IMR-90 (cell line): ENCODE measurements around the gene DNAJC17. TPM values are rescaled to one million over a fixed set of nuclear protein-coding genes. Genes with fewer than 3 reads are reported as not detected.

Experiments used
- ATAC-seq: fragments of 200-7000 bp; cut with Tn5 transposase; 2 replicates; pipeline ENCODE4 v1.9.1; 2020; ENCODE audit warnings: low read depth, mild to moderate bottlenecking, moderate library complexity
- BruUV-seq: library from RNA; stranded (reverse); fragments of 400-500 nt; replicated peaks from 2 replicates; lab custom pipeline; 2021; lab: Mats Ljungman, UMichigan
- CTCF ChIA-PET: fragments of 300-600 bp; formaldehyde crosslinking; extraction: SDS; loops from one replicate; lab custom pipeline; 2021; ENCODE audit warnings: antibody characterized with exemption; lab: Yijun Ruan, JAX
- POLR2A ChIA-PET: fragments of 300-600 bp; sonication (Branson Sonifier 250); formaldehyde crosslinking; loops from one replicate; lab custom pipeline; 2022; ENCODE audit warnings: antibody characterized with exemption; ENCODE audit not compliant: unreplicated experiment; lab: Charles Lee
- DNase-seq: peaks from one replicate; pipeline ENCODE4 v3.0.0; 2013
- H2AFZ ChIP-seq: replicated peaks from 2 replicates; pipeline ENCODE3; 2013; ENCODE audit warnings: low read length, mild to moderate bottlenecking; ENCODE audit not compliant: poor library complexity
- H2AK5ac ChIP-seq: 2 replicates; pipeline ENCODE4 v1.6.1; 2013; ENCODE audit warnings: low read depth, low read length, inconsistent platforms
- H2AK9ac ChIP-seq: replicated peaks from 2 replicates; pipeline ENCODE3; 2013; ENCODE audit warnings: mild to moderate bottlenecking, low read depth, low read length, moderate library complexity; ENCODE audit not compliant: poor library complexity
- H2BK120ac ChIP-seq: 2 replicates; pipeline ENCODE4 v1.6.1; 2013; ENCODE audit warnings: low read depth, low read length, inconsistent platforms
- H2BK15ac ChIP-seq: 3 replicates; pipeline ENCODE4 v1.6.1; 2013; ENCODE audit warnings: low read depth, low read length, inconsistent platforms
- H2BK20ac ChIP-seq: 2 replicates; pipeline ENCODE4 v1.6.1; 2013; ENCODE audit warnings: low read depth, mild to moderate bottlenecking, inconsistent platforms, low read length, moderate library complexity
- H2BK5ac ChIP-seq: 2 replicates; pipeline ENCODE4 v1.6.1; 2013; ENCODE audit warnings: mild to moderate bottlenecking, low read depth, low read length, inconsistent platforms; ENCODE audit not compliant: poor library complexity, severe bottlenecking
- H3K14ac ChIP-seq: replicated peaks from 2 replicates; pipeline ENCODE4 v1.6.1; 2013; ENCODE audit warnings: low read depth, low read length, inconsistent platforms
- H3K18ac ChIP-seq: 2 replicates; pipeline ENCODE4 v1.6.1; 2013; ENCODE audit warnings: low read depth, low read length, control low read depth
- H3K23ac ChIP-seq: 2 replicates; pipeline ENCODE4 v1.6.1; 2013; ENCODE audit warnings: low read depth, low read length, inconsistent platforms
- H3K27ac ChIP-seq: 2 replicates; pipeline ENCODE4 v1.5.1; 2013; ENCODE audit warnings: mild to moderate bottlenecking, control low read depth, low read length; ENCODE audit not compliant: insufficient read depth
- H3K27me3 ChIP-seq: 2 replicates; pipeline ENCODE4 v1.6.1; 2013; ENCODE audit warnings: low read length; ENCODE audit not compliant: control insufficient read depth, insufficient read depth
- H3K36me3 ChIP-seq: 2 replicates; pipeline ENCODE4 v1.6.1; 2013; ENCODE audit warnings: low read length, mixed read lengths; ENCODE audit not compliant: control insufficient read depth, insufficient read depth
- H3K4ac ChIP-seq: 2 replicates; pipeline ENCODE4 v1.6.1; 2013; ENCODE audit warnings: low read depth, low read length, inconsistent platforms
- H3K4me1 ChIP-seq: 2 replicates; pipeline ENCODE4 v1.6.1; 2013; ENCODE audit warnings: low read length, mixed read lengths; ENCODE audit not compliant: control insufficient read depth, insufficient read depth
- H3K4me2 ChIP-seq: 2 replicates; pipeline ENCODE4 v1.6.1; 2013; ENCODE audit warnings: low read depth, mild to moderate bottlenecking, control low read depth, low read length, moderate library complexity
- H3K4me3 ChIP-seq: 2 replicates; pipeline ENCODE4 v1.5.1; 2013; ENCODE audit warnings: low read depth, mild to moderate bottlenecking, control low read depth, low read length, moderate library complexity; ENCODE audit not compliant: insufficient read depth
- H3K56ac ChIP-seq: 2 replicates; pipeline ENCODE4 v1.6.1; 2013; ENCODE audit warnings: low read length, inconsistent platforms; ENCODE audit not compliant: insufficient read depth; ENCODE audit errors: extremely low read depth
- H3K79me1 ChIP-seq, 2 experiments: 2 replicates each; pipeline ENCODE4 v1.6.1; 2013; ENCODE audit warnings: low read length in 2 of 2, inconsistent platforms in 1 of 2, low read depth in 1 of 2
- H3K9ac ChIP-seq: 2 replicates; pipeline ENCODE4 v1.6.1; 2013; ENCODE audit warnings: low read depth, low read length, control low read depth
- H3K9me1 ChIP-seq: 2 replicates; pipeline ENCODE4 v1.6.1; 2013; ENCODE audit warnings: low read length, inconsistent platforms; ENCODE audit not compliant: insufficient read depth
- H3K9me3 ChIP-seq: 2 replicates; pipeline ENCODE4 v1.6.1; 2013; ENCODE audit warnings: low read length; ENCODE audit not compliant: control insufficient read depth, insufficient read depth
- H4K20me1 ChIP-seq: 2 replicates; pipeline ENCODE4 v1.6.1; 2013; ENCODE audit warnings: low read length, inconsistent platforms; ENCODE audit not compliant: insufficient read depth
- H4K5ac ChIP-seq: 2 replicates; pipeline ENCODE4 v1.6.1; 2013; ENCODE audit warnings: mild to moderate bottlenecking, low read depth, low read length, control low read depth
- H4K8ac ChIP-seq, 2 experiments: 2 replicates each; pipeline ENCODE4 v1.6.1; 2013; ENCODE audit warnings: low read depth in 2 of 2, low read length in 2 of 2, control low read depth in 1 of 2, inconsistent platforms in 1 of 2
- H4K91ac ChIP-seq: 2 replicates; pipeline ENCODE4 v1.6.1; 2013; ENCODE audit warnings: low read depth, low read length, inconsistent platforms; ENCODE audit not compliant: insufficient read depth
- SMC3 ChIP-seq: fragments of 150-350 bp; IDR thresholded peaks from 2 replicates; pipeline ENCODE4 v1.6.1; 2016; ENCODE audit warnings: low read depth, mild to moderate bottlenecking, antibody characterized with exemption, low read length, moderate library complexity
- WGBS, 2 experiments: methylation state at CpG; one replicate each; pipeline versions ENCODE4 v1.1.5 to v1.1.7; 2013; ENCODE audit warnings: missing lambda C conversion rate in 2 of 2; ENCODE audit not compliant: insufficient read length in 1 of 2; ENCODE audit errors: extremely low coverage in 2 of 2; 5-methylcytosine and 5-hydroxymethylcytosine counted together
- dilution Hi-C: fragments of 300-500 bp; cut with HindIII; formaldehyde crosslinking; loops from one replicate; pipeline ENCODE4 v1.14.3; 2018; ENCODE audit warnings: low sequenced_read_pairs; ENCODE audit not compliant: unreplicated experiment
- in situ Hi-C: fragments of 300-500 bp; cut with MboI; formaldehyde crosslinking; loops from 3 replicates; pipeline ENCODE4 v1.14.3; 2019; ENCODE audit warnings: low sequenced_read_pairs, inconsistent platforms, mixed read lengths
- intact Hi-C: fragments of 100-400 bp; cut with micrococcal nuclease; formaldehyde crosslinking; loops from 2 replicates; pipeline ENCODE4 v1.10.0; 2022
- polyA plus RNA-seq, 3 experiments: library from polyadenylated mRNA; depleted of rRNA; stranded (reverse); fragments of >200 nt; gene quantifications; 2 replicates each; pipeline ENCODE4 v1.2.3, GENCODE V29; 2012; ENCODE audit warnings: low replicate concordance in 1 of 3
- total RNA-seq: library from RNA; depleted of rRNA; stranded (reverse); fragments of >200 nt; gene quantifications from 2 replicates; pipeline ENCODE4 v1.2.3, GENCODE V29; 2012

DNAJC17 gene
- total and polyA plus RNA-seq, 2 of the 4 experiments (the other 2 are of a cell fraction) = 58.6 to 107 TPM

DNA sequence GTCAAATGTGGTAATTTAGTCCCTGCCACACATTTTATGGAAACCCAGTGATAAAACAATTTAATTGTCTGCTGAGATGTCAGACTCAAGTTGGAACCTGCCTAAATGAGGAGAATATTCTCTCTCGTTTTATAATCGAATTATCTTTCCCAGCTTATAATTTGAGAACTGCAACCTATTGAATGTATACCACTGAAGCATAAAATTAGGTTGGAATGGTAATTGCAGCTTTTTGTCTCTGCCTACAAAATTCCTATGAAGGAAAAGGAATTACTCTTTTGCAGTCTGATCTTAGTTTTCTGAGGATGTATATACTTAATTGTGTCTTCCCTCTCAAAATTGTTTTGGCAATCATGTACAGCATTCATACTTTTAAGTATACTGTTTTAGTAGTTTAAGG lies 83.4 kb downstream of the DNAJC17 start:
- Histone ChIP-seq H4K91ac (no peak overlapping the region), H3K23ac (no peak overlapping the region), H3K27ac (no peak overlapping the region), H2AFZ (no peak overlapping the region), H2BK20ac (no peak overlapping the region), H3K27me3 (no peaks in the 10 kb centered on the region), H3K9me1 (no peaks in the 10 kb centered on the region), H3K56ac (no peak overlapping the region), H2BK5ac (no peak overlapping the region), H4K5ac (no peak overlapping the region), H3K14ac (no peak overlapping the region), H3K79me1 (no peaks in the 10 kb centered on the region), H4K8ac (no peak overlapping the region), H3K18ac (no peak overlapping the region), H2BK15ac (no peak overlapping the region), H4K20me1 (no peaks in the 10 kb centered on the region), H2AK5ac (no peak overlapping the region), H3K4me2 (no peak overlapping the region), H3K9ac (no peak overlapping the region), H3K36me3 (0 out of 2 replicates have a peak, but pooled peaks cover 1% of the 10 kb centered on the region), H2AK9ac (no peak overlapping the region), H3K4me3 (no peak overlapping the region), H3K9me3 (no peaks in the 10 kb centered on the region), H3K4me1 (no peaks in the 10 kb centered on the region), H2BK120ac (no peak overlapping the region), H3K4ac (no peak overlapping the region)
- DNase-seq (no peak), ATAC-seq (no peak)
- TF ChIP-seq SMC3 = no peak
- ChIA-PET POLR2A (no interaction called here), CTCF (interaction anchor here (1.4 kb wide), 1 partner anchor 23 kb away, joined by 3 read pairs; no protein-coding TSS in a partner anchor)
- no CpG with 5 or more reads among the region's 2 CpGs for WGBS, 2 experiments
- intact Hi-C loops = no loop called here
- BruUV-seq = no TSS peak
- in situ Hi-C loops = no loop called here
- dilution Hi-C loops = no loop called here
